ENCODE results near the gene CAST. TPM values are rescaled to one million over a fixed set of nuclear protein-coding genes. Genes with fewer than 3 reads are reported as not detected.

CAST gene
- polyA plus RNA-seq, 2 of the 4 experiments (the other 2 are of a cell fraction), result 163 to 257 TPM

DNA sequence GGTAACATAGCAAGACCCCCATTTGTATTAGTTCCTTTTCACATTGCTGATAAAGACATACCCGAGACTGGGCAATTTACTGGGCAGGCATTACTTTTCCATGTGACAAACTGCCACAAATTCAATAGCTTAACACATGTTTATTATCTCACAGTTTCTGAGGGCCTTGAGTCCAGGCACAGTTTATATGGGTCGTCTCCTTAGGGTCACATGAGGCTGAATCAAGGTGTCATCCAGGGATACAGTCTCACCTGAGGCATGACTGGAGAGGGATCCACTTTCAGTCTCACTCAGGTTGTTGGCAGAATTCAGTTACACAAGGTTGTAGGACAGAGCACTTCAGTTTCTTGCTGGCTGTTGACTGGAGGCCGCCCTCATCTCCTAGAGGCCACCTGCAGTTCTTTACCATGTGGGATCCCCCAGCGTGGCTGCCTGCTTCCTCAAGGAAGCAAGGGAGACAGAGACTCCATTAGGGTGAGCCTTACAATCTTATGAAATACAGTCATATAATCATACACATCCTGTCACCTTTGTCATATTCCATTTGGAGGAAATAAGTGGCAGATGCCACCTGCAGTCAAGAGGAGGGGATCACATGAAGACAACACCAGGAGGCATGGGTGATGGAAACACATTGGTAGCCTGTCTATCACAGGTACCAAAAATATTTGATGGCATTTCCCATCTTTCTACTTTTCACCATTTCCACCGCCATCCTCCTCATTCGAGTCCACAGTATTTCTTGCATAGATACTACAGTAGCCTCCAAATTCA, 160.7 kb downstream of the CAST start:
- ChIA-PET CTCF (no interaction called here), POLR2A (no interaction called here)
- FAIRE-seq (no peak), DNase-seq (ENCODE audit: low read depth in 1 of 2, low spot score in 1 of 2) (no peak), ATAC-seq (peak in 1 of 2 experiments; percentile 27; a peak in 1 of 6 replicates)
- H3K4me1 ChIP-seq, result peaks cover 8% of the 10 kb centered on the region
- no peaks in the 10 kb centered on the region for H3K9me3 ChIP-seq
- WGBS (ENCODE audit: missing lambda C conversion rate), result 73% methylated on average over 6 of the region's 6 CpGs
- H3K27ac ChIP-seq, result no peak overlapping the region
- H3K4me3 ChIP-seq, result no peak overlapping the region
- no peak overlapping the region for H3K4me2 ChIP-seq
- TF ChIP-seq NPAS2 (CRISPR knock-in tag; IDR thresholded peaks at IDR 0.05; ENCODE audit: borderline replicate concordance) (no peak), KDM1A (IDR thresholded peaks at IDR 0.05; ENCODE audit: low read depth) (no peak), FOSB (CRISPR knock-in tag; IDR thresholded peaks at IDR 0.05) (no peak), RFX5 (IDR thresholded peaks at IDR 0.05) (no peak), SREBF2 (IDR thresholded peaks at IDR 0.05) (no peak), POLR2A (IDR thresholded peaks at IDR 0.05; ENCODE audit: low read length) (no peak), CEBPB (IDR thresholded peaks at IDR 0.05) (no peak), HOXB13 (CRISPR knock-in tag; IDR thresholded peaks at IDR 0.05; ENCODE audit: low read depth) (no peak), TP53 (CRISPR knock-in tag; IDR thresholded peaks at IDR 0.05) (no peak), RAD21 (conservative IDR thresholded peaks at IDR 0.05 in 1 of 2, IDR thresholded peaks at IDR 0.05 in 1 of 2) (no peak), ZFP36 (IDR thresholded peaks at IDR 0.05; ENCODE audit: borderline replicate concordance, partially characterized antibody) (no peak)
- TF ChIP-seq, protein P1, sequence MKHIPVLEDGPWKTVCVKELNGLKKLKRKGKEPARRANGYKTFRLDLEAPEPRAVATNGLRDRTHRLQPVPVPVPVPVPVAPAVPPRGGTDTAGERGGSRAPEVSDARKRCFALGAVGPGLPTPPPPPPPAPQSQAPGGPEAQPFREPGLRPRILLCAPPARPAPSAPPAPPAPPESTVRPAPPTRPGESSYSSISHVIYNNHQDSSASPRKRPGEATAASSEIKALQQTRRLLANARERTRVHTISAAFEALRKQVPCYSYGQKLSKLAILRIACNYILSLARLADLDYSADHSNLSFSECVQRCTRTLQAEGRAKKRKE (CRISPR knock-in tag; IDR thresholded peaks at IDR 0.05; ENCODE audit: low read depth), result no peak
- TF ChIP-seq, protein P2, sequence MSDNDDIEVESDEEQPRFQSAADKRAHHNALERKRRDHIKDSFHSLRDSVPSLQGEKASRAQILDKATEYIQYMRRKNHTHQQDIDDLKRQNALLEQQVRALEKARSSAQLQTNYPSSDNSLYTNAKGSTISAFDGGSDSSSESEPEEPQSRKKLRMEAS (IDR thresholded peaks at IDR 0.05), result no peak
- TF ChIP-seq, protein P3, sequence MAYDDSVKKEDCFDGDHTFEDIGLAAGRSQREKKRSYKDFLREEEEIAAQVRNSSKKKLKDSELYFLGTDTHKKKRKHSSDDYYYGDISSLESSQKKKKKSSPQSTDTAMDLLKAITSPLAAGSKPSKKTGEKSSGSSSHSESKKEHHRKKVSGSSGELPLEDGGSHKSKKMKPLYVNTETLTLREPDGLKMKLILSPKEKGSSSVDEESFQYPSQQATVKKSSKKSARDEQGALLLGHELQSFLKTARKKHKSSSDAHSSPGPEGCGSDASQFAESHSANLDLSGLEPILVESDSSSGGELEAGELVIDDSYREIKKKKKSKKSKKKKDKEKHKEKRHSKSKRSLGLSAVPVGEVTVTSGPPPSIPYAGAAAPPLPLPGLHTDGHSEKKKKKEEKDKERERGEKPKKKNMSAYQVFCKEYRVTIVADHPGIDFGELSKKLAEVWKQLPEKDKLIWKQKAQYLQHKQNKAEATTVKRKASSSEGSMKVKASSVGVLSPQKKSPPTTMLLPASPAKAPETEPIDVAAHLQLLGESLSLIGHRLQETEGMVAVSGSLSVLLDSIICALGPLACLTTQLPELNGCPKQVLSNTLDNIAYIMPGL (CRISPR knock-in tag; IDR thresholded peaks at IDR 0.05; ENCODE audit: borderline replicate concordance), result no peak
- TF ChIP-seq, protein P4, sequence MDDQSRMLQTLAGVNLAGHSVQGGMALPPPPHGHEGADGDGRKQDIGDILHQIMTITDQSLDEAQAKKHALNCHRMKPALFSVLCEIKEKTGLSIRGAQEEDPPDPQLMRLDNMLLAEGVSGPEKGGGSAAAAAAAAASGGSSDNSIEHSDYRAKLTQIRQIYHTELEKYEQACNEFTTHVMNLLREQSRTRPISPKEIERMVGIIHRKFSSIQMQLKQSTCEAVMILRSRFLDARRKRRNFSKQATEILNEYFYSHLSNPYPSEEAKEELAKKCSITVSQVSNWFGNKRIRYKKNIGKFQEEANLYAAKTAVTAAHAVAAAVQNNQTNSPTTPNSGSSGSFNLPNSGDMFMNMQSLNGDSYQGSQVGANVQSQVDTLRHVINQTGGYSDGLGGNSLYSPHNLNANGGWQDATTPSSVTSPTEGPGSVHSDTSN (IDR thresholded peaks at IDR 0.05), result no peak
- TF ChIP-seq, protein P5, sequence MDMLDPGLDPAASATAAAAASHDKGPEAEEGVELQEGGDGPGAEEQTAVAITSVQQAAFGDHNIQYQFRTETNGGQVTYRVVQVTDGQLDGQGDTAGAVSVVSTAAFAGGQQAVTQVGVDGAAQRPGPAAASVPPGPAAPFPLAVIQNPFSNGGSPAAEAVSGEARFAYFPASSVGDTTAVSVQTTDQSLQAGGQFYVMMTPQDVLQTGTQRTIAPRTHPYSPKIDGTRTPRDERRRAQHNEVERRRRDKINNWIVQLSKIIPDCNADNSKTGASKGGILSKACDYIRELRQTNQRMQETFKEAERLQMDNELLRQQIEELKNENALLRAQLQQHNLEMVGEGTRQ (IDR thresholded peaks at IDR 0.05), result no peak
- TF ChIP-seq, protein P6, sequence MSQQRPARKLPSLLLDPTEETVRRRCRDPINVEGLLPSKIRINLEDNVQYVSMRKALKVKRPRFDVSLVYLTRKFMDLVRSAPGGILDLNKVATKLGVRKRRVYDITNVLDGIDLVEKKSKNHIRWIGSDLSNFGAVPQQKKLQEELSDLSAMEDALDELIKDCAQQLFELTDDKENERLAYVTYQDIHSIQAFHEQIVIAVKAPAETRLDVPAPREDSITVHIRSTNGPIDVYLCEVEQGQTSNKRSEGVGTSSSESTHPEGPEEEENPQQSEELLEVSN (IDR thresholded peaks at IDR 0.05; ENCODE audit: borderline replicate concordance, low read depth), result no peak
- TF ChIP-seq, protein P7, sequence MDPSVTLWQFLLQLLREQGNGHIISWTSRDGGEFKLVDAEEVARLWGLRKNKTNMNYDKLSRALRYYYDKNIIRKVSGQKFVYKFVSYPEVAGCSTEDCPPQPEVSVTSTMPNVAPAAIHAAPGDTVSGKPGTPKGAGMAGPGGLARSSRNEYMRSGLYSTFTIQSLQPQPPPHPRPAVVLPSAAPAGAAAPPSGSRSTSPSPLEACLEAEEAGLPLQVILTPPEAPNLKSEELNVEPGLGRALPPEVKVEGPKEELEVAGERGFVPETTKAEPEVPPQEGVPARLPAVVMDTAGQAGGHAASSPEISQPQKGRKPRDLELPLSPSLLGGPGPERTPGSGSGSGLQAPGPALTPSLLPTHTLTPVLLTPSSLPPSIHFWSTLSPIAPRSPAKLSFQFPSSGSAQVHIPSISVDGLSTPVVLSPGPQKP (IDR thresholded peaks at IDR 0.05; ENCODE audit: low read depth, low read length), result no peak

DNA sequence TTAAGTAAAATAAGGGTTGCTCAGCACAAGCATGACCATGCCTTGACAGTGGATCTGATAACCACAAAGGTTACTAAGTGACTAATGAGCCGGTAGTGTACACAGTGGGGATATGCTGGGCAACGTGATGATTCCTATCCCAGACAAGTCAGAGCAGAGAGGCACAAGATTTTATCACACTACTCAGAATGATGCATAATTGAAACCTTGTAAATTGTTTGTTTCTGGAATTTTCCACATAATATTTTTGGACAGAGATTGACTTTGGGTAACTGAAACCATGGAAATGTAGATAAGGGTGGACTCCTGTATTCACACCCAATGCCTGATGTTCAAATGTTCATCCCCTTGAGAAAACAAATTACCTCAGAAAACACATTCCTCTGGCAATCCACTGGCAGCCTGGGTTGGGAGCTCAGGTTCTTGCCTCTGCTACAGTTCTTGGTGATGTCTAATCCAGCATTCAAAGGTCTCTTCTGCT, 161.8 kb downstream of the CAST start:
- WGBS (ENCODE audit: missing lambda C conversion rate), result 0% methylated on average over 2 of the region's 2 CpGs
- ATAC-seq (peak; percentile 93 to 95), FAIRE-seq (no peak), DNase-seq (ENCODE audit: low read depth in 1 of 2, low spot score in 1 of 2) (peak; percentile 23 to 53)
- peak; percentile 57; the same call in 1 of the 2 replicates for TF ChIP-seq GATA3 (IDR thresholded peaks at IDR 0.05; ENCODE audit: borderline replicate concordance)
- no peak for TF ChIP-seq CHD4 (IDR thresholded peaks at IDR 0.05; ENCODE audit: borderline replicate concordance)
- no peak for TF ChIP-seq KDM1A (IDR thresholded peaks at IDR 0.05; ENCODE audit: low read depth)
- no peak for TF ChIP-seq MAFK (IDR thresholded peaks at IDR 0.05; ENCODE audit: partially characterized antibody)
- TF ChIP-seq, protein P8, sequence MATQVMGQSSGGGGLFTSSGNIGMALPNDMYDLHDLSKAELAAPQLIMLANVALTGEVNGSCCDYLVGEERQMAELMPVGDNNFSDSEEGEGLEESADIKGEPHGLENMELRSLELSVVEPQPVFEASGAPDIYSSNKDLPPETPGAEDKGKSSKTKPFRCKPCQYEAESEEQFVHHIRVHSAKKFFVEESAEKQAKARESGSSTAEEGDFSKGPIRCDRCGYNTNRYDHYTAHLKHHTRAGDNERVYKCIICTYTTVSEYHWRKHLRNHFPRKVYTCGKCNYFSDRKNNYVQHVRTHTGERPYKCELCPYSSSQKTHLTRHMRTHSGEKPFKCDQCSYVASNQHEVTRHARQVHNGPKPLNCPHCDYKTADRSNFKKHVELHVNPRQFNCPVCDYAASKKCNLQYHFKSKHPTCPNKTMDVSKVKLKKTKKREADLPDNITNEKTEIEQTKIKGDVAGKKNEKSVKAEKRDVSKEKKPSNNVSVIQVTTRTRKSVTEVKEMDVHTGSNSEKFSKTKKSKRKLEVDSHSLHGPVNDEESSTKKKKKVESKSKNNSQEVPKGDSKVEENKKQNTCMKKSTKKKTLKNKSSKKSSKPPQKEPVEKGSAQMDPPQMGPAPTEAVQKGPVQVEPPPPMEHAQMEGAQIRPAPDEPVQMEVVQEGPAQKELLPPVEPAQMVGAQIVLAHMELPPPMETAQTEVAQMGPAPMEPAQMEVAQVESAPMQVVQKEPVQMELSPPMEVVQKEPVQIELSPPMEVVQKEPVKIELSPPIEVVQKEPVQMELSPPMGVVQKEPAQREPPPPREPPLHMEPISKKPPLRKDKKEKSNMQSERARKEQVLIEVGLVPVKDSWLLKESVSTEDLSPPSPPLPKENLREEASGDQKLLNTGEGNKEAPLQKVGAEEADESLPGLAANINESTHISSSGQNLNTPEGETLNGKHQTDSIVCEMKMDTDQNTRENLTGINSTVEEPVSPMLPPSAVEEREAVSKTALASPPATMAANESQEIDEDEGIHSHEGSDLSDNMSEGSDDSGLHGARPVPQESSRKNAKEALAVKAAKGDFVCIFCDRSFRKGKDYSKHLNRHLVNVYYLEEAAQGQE (IDR thresholded peaks at IDR 0.05), result no peak
- H3K4me2 ChIP-seq, result peak overlapping the region; percentile 3; the same call in 2 of the 3 replicates
- ChIA-PET POLR2A (no interaction called here), CTCF (interaction anchor here (0.5 kb wide), 1 partner anchor 16 kb away, joined by 3 read pairs; the partner anchor contains the start of gene ERAP1)
- H3K9me3 ChIP-seq, result no peaks in the 10 kb centered on the region
- no peak overlapping the region for H3K27ac ChIP-seq
- peaks cover 8% of the 10 kb centered on the region for H3K4me1 ChIP-seq
- H3K4me3 ChIP-seq, result no peak overlapping the region
